ENCODE results near the gene ATRNL1.
"Not testable (repeated sequence)": the region's sequence is repeated elsewhere in the genome, so short reads cannot be mapped to it uniquely, and the experiment has no call there.

Gene ATRNL1

DNA sequence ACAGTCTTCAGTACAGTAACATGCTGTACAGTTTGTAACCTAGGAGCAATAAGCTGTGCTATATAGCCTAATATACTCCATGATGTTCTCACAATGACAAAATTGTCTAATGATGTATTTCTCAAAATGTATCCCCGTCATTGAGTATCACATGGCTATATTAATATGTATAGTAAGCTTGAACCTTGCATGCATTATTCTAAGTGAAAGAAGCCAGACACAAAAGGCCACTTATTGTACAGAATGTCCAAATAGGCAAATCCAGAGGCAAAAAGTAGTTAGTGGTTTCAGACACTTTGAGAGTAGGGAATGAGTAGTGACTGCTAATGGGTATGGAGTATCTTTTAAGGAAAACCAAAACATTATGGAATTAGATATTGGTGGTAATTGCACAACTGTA, 545.1 kb downstream of the ATRNL1 start:
- no peak for DNase-seq

DNA sequence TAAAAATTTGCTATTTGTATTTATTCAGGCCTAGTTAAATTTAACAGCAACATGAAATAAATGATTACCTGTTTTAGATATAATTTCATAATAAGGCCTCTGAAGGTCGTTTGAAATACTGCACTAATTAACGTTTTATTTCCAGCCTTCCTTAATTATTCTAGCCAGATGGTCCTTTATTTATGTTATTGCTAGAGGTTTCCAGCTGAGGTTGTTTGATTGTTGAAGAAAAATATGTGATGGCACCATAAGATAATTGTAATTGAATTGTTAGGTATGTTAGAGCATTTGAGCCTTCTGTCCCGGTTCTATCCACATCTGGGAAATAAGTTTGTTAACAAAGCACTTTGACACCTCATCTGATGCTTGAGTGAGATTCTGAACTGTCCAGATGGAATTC, 556.1 kb downstream of the ATRNL1 start:
- no peak for DNase-seq

DNA sequence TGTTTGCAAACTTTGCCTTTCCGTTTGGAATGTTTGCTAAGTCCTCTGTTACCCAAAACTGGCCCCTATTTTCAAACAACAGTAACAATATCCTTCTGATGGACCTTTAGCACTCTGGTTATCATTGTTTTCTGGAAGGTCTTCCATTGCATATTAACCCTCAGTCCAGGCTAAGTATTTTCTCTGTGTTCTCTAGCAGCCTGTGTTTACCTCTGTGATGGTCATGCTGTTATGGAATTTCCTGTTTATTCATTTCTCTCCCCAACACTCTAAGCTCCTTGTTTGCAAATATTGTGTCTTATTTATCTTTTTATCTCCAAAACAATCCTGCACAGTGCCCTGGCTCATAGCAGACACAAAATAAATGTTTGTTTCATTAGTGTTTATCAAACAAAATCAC, 560.3 kb downstream of the ATRNL1 start:
- no peak for DNase-seq

DNA sequence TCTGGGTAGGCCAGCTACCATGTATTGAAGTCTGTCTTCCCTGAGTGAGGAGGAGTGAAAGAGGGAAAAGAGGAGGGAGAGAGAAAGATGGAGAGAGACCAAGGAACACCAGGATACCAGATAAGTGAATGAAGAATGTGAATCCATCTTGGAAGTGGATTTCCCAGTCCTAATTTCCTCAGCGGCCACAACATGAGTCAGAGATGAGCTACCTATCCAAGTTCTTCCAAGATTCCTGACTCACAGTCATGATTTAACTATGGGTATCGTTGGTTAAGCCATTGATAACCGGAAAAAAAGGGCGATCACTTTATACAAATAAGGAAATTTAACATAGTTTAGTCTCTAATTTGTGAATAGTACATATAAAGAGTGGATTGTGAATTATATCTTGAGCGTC, 561.8 kb downstream of the ATRNL1 start:
- DNase-seq, result no peak

DNA sequence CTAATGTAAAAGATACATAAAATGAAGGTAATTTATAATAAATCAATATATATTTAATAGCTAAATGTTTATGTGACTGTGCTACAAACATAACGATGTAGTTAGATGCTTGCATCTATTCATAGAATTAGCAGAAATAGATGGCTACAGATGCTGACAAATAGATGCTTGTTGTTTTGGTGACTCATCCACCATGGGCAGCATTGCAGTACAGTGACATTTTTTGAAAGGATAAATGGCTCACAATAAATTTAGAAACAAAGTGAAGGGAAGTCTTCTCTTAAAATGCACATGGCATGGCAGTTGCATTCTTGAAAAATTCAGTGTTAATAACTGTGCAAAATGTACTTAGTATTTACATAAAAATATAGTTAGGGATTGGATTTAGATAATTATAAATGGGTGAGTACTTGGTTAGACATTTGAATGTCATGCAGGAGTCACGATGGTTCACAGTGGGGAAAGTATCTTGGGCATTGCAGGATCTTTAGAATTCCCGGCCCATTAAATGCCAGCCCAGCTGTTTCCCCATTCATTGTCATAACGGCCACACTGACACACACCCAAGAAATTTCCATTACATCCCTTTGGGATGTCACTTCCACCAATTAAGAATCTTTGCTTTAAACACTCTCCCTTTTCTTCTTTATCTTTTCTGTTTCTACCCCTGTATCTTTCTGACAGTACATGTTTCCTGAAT, 564.1 kb downstream of the ATRNL1 start:
- no peak for DNase-seq

DNA sequence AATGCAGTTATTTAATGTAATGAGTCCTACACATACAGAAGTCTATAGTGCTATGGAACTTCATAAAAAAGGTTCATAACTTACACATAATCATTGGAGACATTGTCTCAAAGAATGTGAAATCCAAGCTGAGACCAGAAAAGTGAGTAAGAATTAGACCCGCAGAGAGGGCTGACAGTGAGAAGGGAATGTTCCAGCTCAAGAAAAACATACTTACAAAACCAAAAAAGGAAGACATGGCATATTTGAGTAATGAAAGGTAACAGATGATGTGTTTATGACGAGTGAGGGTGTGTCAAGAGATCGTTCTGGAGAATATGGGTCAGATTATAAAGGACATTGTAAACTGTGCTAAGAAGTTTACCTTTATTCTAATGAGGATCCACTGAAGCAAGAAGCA, 566.5 kb downstream of the ATRNL1 start:
- DNase-seq, result no peak

DNA sequence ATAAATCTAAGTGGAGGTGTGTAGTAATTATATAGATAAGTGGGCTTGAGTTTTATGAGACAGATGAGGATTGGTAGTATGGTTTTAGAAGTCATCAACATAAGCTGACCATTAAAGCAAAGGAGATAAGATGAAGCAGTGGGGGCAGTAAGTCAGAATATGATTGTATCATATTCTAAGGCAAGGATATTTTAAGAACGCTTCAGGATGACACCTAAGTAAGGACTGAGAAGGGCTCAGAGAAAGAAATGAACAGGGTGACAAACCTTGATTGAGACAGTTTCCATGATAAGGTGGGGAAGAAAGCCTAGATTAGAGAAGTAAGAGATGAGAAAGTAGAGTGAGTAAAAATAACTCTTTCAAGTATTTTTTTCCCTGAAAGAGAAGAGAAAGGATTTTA, 567.2 kb downstream of the ATRNL1 start:
- no peak for DNase-seq

DNA sequence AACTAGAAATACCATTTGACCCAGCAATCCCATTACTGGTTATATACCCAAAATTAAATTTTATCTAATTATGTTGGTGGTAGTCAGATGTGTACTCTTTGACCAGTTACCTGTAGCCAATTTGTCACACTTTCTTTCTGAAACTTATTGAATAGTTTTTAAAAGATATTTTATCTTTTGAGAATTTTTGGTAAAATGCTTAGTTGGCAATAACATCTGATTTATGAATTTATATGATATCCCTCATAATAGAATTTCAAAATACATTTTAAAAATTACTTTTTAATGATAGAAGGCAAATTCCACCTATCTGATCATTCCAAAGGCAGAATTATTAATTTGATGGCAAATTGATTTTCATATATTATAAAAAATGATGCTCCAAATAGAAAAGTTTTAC, 569.3 kb downstream of the ATRNL1 start:
- no peak for DNase-seq

DNA sequence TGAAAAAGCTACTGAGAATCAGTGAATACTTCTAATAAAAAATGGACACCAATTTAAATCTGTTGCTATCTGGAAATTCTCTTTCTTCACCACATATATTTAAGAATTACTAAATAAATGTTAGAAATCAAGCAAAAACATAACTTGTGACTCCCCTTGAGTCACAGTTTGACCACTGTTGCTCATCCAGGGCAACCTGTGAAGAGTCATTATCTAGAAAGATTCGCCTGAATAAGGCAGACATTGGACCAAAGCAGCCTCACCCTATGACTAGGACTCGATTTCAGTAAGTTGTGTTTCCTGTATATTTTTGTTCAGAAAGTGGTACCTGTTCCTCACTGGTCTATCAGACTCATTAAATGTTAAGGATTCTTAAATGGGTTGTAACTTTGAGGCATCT, 572.4 kb downstream of the ATRNL1 start:
- no peak for DNase-seq

DNA sequence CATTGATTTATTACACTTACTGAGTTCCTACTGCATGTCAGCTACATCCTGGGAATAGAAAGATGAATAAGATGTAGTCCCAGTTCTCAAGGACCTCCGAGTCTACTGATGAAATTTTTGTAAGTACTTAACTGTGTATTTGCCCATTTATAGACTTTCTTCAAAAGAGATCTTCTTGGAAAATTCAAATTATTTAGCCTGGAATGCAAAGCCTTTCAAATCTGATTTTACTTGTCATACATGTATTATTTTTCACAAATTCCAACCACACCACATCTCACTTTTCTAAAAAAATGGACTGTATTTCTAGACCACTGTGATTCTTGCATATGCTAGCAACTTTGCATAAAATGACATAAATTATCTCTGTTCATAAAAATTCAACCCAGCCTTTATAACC, 581.3 kb downstream of the ATRNL1 start:
- no peak for DNase-seq

DNA sequence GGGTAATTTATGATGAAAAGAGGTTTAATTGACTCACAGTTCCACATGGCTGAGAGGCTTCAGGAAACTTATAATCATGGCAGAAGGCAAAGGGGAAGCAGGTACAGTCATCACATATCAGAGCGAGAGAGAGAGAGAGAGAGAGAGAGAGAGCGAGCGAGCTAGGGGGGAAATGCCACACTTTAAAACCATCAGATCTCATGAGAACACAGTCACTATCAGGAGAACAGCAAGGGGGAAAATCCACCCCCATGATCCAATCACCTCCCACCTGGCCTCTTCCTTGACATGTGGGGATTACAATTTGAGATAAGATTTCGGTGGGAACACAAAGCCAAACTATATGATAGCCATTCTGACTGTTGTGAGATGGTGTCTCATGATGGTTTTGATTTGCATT, 603.6 kb downstream of the ATRNL1 start:
- no peak for DNase-seq

DNA sequence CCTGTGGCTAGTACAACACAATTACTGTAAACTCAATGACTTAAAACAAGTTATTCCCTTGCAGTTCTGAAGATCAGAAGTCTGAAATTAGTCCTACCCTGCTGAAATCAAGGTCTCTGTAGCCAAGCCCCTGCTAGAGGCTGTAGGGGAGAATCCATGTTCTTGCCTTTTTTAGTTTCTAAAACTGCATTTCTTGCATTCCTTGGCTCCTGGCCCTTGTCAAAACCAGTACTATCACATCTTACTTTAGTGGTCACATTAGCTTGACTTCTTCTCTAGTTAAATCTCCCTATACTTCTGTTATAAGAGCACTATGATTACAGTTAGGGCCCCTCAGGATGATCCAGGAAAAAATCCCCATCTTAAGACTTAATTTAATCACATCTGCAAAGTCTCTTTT, 612.9 kb downstream of the ATRNL1 start:
- no peak for DNase-seq

DNA sequence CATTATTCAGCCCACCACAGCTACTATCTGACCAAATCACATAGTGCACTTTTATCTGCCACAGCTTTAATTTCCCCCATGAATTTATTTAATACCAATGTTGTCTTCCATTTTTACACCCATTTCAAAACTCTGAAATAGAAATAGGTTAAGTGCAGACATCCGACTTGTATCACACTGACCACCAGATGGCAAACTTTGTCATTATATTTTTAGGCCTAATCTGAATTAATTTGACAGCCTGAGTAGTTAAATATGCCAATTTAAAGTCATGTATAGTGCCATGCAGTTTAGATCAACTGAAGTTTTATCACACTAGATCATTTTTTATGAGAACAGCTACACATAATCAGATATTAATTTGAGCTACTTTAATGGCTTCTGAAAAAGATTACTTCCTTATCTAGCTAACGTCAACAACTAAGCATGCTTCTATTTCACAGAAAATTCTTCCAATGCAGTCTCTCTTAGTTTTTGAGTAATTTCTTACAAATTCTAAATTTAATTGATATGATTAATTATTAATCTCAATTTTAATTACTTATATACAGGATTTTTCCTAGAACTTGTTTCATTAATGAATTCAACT, 613.4 kb downstream of the ATRNL1 start:
- DNase-seq, result peak in 1 of 5 experiments; percentile 5

DNA sequence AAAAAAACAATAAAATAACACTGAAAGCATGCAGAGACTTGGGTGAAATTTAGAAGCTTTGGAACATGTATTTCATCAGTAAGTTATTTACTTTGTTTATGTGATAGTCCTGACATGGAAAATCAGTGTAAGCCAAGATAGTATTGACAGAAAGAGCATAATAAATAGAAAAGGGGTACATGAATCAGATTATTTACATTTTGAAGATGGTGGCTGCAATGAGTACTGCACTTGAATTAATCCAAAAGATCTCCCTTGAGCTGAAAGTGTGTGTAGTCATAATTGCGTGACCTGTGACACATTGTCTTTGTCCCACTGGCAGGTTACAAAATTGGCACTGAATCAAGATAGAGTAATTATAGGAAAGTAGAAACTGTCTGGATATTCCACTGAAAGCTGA, 617.0 kb downstream of the ATRNL1 start:
- DNase-seq, result no peak

DNA sequence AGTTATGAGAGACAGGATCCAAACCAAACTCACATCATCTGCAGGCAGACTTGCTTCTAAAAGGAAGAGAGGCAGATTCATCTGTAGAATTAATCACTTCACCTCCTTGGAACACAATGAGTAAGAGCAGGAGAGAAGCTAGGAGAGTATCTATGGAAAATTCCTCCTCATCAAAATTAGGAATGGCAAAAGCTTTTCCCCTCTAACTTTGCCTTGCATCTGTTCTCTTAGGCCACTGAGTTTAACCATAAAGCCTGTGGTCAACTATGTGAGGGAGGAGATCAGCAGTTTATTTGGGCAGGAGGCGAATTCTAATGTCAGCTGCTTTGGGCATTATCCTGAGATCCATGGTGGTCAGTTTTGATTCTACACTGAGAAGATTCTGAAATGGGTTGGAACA, 618.1 kb downstream of the ATRNL1 start:
- DNase-seq, result no peak

DNA sequence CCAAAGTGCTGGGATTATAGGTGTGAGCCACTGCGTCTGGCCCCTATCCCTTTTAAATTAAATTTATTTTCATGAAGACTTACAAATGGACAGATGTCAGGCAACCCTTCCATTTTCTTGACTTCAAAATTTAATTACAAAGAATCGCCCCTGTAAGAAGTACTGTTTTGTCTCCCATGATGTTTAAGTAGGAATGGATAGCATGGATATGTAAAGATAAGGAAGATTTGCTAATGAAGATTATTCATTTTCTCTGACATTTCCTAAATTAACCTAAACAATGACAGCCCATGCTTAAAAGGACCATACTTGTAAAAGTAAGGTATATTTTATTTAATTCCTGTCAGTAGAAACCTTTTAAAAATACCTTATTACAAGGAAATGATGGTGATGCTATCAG, 627.0 kb downstream of the ATRNL1 start:
- DNase-seq, result no peak

DNA sequence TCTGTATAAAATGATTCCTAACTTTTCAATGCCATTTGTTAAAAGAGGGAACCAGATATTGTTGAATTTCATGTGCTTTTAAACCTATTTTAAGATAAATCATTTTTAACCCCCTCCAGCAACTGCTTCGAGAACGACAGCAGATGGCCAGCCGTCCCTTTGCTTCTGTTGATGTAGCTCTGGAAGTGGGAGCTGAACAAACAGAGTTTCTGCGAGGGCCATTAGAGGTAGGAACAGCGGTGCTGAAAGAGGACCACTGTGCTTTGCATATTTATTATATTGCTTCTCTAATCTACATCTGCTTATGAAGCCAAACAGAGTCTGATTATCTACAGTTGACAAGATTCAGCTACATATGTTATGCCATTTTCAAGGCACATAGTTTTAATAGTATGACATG, 634.0 kb downstream of the ATRNL1 start:
- no peak for DNase-seq

DNA sequence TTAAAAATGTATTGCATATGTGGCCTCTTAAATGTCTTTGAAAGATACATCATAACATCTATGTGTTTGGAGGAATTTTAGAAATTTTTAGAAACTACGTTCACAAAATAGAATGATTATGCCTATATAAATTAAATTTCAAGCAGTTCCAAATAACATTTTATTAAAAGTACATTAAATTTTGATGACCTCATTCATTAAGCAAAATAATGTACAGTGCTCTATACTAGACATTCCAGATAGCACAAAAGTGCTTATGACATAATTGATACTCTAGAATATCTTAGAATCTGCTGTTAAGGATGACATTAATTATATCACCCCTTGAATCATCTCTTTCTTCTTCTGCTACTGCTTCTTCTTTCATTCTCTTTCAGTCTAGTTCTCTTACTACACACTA, 650.9 kb downstream of the ATRNL1 start:
- no peak for DNase-seq

DNA sequence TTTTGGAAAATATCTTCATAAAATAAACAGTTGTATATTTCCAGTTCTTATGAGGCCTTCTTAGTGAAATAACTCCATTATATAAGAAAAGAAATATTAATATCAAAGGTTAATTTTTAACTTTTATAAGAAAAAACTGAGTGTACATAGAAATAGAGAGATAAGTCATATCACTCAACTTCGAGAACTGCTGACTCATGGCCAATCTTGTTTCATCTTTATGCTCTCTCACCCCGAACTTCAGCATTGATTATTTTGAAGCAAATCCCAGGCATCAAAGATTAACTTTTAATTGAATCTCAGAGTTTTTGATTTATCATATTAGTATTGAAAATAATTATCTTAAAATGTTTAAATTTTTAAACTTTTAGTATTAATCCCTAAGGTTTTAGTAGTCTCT, 652.8 kb downstream of the ATRNL1 start:
- DNase-seq, result no peak

DNA sequence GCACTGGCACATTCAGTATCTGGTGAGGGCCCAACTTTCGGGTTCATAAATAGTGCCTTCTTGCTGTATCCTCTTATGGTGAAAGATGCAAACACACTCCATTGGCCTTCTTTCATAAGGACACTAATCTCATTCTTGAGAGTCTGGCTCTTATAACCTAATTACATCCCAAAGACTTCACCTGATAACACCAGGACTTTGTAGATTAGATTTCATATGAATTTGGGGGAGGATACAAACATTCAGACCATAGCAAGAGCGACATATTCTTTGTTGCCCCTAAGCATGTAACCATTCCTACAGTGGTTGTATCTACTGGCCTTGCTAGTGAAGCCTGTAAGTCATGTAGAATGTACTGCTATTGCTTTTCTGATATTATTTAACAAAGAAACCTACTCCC, 654.6 kb downstream of the ATRNL1 start:
- no peak for DNase-seq

DNA sequence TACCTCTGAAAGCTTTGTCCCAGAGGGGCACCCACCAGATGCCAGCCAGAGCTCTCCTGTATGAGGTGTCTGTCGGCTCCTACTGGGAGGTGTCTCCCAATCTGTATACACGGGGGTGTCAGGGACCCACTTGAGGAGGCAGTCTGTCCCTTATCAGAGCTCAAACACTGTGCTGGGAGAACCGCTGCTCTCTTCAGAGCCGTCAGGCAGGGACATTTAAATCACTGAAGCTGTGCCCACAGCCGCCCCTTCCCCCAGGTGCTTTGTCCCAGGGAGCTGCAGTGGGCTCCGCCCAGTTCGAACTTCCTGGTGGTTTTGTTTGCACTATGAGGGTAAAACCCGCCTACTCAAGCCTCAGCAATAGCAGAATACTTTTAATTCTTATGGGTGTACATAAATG, 665.3 kb downstream of the ATRNL1 start:
- not testable (repeated sequence) for DNase-seq

DNA sequence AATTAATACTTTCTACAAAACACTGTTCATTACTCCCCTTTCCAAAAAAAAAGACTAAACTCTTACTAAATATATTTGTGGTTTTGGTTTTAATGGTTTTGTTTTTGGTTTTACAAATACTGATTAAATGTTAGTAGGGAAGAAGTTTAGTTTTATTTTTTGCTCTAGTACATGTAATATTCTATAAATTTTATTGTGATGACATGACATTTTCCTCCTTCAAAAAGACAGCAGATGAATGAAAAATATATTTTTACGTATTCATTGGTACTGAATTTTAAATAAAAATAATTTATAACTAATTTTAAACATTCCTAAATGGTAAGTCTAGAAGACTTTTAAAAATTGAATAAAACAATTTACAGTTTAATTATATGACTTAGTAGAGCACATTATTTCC, 667.0 kb downstream of the ATRNL1 start:
- DNase-seq, result no peak

DNA sequence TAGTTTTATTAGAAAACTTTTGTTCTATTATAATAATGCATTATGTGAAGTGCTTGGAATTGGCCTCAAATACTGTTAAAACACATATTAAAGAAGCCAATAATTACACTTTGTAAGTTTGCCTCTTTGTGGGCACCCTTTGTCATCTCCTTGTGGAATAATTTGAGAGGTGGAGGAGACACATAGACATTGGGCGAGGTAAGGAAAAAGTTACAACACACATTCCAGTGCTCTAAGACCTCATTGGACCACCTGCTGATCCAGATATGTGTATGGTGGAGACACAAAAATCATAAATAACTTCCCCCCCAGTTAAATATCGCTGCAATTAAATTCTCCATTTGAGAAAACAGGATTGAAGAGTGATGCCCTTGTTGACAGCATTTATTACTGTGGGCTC, 668.0 kb downstream of the ATRNL1 start:
- DNase-seq, result no peak

DNA sequence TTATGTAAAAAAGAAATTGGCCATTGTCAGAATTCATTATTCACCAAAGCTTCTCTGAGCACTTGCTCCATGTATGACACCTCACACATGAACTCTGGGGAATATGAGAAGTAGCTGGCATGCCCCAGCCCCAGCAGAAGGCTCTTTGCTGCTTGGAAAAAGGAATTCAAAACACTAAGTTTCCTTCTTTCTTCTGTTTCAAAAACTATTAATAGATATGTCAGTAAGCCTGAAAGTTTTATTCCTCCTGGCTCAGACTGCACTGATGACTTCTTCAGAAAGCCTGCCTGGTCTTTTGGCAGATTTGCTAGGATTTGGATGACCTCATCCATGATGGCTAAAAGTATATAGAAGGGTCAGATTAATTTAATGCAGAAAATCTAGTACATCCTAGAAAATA, 668.9 kb downstream of the ATRNL1 start:
- no peak for DNase-seq

DNA sequence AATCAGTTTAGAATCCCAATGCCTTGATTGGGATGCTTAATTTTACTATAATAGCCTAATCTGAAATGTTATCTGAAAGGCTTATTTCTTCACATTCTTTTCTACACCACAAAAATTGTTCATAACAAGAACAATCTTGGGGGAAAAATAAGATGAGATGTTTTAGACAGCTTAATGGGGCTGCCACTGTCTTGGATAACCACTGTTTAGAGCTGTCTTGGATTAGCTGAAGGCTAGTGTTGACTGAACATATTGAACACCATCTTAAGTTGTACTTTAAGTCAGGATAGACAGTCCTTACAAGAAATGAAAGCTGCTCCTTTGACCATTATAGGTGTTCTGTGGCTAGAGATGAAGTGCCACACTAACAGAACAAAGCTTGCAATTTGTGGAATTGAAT, 678.6 kb downstream of the ATRNL1 start:
- no peak for DNase-seq

All from T-helper 2 cell (primary cell).